ENCODE results near the gene MAN1A1. TPM values are rescaled to one million over a fixed set of nuclear protein-coding genes. Genes with fewer than 3 reads are reported as not detected.

MAN1A1 gene
- total RNA-seq, 1 donor, result 175 TPM

DNA sequence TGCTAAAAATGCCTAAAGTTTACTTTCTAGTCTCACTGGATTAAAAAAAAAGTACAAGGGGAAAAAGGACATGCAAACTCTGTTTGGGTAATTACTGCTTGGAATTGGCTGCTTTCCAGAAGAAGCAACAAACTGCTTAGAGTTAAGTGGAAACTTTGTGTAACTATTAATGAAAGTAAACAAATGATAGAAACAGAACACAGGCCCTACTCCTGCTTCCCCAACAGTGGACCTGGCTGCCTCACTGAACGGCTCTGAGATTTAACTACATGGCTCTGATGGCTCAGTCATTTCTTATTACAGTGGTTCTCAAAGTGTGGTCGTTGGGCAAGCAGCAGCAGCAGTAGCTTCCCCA, 108.5 kb downstream of the MAN1A1 start:
- DNase-seq (ENCODE audit: low read depth), result peak; percentile 21
- H3K4me3 ChIP-seq (ENCODE audit: low read depth, low read length), result no peak overlapping the region
- TF ChIP-seq, protein P1, sequence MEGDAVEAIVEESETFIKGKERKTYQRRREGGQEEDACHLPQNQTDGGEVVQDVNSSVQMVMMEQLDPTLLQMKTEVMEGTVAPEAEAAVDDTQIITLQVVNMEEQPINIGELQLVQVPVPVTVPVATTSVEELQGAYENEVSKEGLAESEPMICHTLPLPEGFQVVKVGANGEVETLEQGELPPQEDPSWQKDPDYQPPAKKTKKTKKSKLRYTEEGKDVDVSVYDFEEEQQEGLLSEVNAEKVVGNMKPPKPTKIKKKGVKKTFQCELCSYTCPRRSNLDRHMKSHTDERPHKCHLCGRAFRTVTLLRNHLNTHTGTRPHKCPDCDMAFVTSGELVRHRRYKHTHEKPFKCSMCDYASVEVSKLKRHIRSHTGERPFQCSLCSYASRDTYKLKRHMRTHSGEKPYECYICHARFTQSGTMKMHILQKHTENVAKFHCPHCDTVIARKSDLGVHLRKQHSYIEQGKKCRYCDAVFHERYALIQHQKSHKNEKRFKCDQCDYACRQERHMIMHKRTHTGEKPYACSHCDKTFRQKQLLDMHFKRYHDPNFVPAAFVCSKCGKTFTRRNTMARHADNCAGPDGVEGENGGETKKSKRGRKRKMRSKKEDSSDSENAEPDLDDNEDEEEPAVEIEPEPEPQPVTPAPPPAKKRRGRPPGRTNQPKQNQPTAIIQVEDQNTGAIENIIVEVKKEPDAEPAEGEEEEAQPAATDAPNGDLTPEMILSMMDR (IDR thresholded peaks at IDR 0.05; ENCODE audit: insufficient read depth, low read length), result no peak

- DNase-seq (ENCODE audit: low read depth), result no peak
- no peak overlapping the region for H3K4me3 ChIP-seq (ENCODE audit: low read depth, low read length)
- TF ChIP-seq, protein P1 (IDR thresholded peaks at IDR 0.05; ENCODE audit: insufficient read depth, low read length), result no peak
Measured at GRCh38 chr6:119240257-119241110, 109.1 kb downstream of the MAN1A1 start.

DNA sequence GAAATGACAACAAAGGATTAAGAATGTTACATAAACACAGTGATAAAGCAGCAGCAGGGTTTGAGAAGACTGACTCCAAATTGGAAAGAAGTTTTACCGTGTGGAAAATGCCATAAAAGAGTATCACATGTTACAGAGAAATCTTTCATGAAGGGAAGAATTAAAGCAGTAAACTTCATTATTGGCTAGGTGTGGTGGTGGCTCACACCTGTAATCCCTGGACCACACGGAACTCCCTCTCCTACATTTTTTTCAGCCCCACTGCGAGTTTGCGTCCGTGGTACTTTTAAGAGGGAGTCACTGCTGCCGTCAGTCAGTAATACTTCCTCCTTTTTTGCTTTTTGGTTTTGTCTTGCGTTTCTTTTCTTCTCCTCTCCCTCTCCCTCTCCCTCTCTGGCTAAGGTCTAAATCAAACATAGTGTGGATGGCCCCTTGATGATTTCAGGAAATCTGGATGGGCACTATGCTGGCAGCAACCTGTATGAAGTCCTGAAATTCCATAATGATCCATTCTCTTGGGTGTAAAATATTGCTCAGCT, 112.3 kb downstream of the MAN1A1 start:
- TF ChIP-seq, protein P1 (IDR thresholded peaks at IDR 0.05; ENCODE audit: insufficient read depth, low read length), result no peak
- H3K4me3 ChIP-seq (ENCODE audit: low read depth, low read length), result no peak overlapping the region
- no peak for DNase-seq (ENCODE audit: low read depth)

GRCh38 chr6:119234941-119235340, 114.6 kb downstream of the MAN1A1 start:
- no peak overlapping the region for H3K4me3 ChIP-seq (ENCODE audit: low read depth, low read length)
- no peak for DNase-seq (ENCODE audit: low read depth)
- TF ChIP-seq, protein P1 (IDR thresholded peaks at IDR 0.05; ENCODE audit: insufficient read depth, low read length), result no peak

DNA sequence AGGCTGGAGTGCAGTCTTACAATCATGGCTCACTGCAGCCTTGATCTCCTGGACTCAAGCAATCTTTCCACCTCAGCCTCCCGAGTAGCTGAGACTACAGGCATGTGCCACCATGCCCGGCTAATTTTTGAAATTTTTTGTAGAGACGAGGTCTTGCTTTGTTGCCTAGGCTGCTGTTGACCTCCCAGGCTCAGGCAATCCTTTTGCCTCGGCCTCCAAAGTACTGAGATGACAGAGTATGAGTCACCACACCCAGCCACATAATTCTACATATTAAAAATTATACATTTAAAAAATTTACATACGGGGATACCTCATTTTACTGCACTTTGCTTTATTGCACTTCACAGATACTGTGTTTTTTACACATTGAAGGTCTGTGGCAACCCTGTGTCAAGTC, 115.1 kb downstream of the MAN1A1 start:
- TF ChIP-seq, protein P1 (IDR thresholded peaks at IDR 0.05; ENCODE audit: insufficient read depth, low read length), result no peak
- DNase-seq (ENCODE audit: low read depth), result no peak
- no peak overlapping the region for H3K4me3 ChIP-seq (ENCODE audit: low read depth, low read length)

GRCh38 chr6:119233312-119233984, 116.1 kb downstream of the MAN1A1 start:
- no peak overlapping the region for H3K4me3 ChIP-seq (ENCODE audit: low read depth, low read length)
- DNase-seq (ENCODE audit: low read depth), result no peak
- TF ChIP-seq, protein P1 (IDR thresholded peaks at IDR 0.05; ENCODE audit: insufficient read depth, low read length), result no peak

Measured in fibroblast of the aortic adventitia (primary cell).